ACC112 (cell line): ENCODE measurements around the gene PTCSC3.

Experiments
- H2AFZ ChIP-seq: fragments of 200-600 bp; sonication (generic); one replicate; pipeline ENCODE4 v1.6.0; 2017; ENCODE audit warnings: antibody characterized with exemption, low read length; ENCODE audit not compliant: unreplicated experiment
- H3K27ac ChIP-seq: fragments of 200-600 bp; sonication (generic); 2 replicates; pipeline ENCODE4 v1.5.1; 2014; ENCODE audit warnings: low read depth, mild to moderate bottlenecking, antibody characterized with exemption, low read length, moderate library complexity
- H3K27me3 ChIP-seq: fragments of 200-600 bp; sonication (generic); 2 replicates; pipeline ENCODE4 v1.6.1; 2014; ENCODE audit warnings: mild to moderate bottlenecking, antibody characterized with exemption, low read length, moderate library complexity, mixed read lengths; ENCODE audit not compliant: insufficient read depth
- H3K36me3 ChIP-seq: fragments of 200-600 bp; sonication (generic); 2 replicates; pipeline ENCODE4 v1.6.1; 2016; ENCODE audit warnings: mild to moderate bottlenecking, antibody characterized with exemption, low read length, moderate library complexity, mixed read lengths; ENCODE audit not compliant: insufficient read depth
- H3K4me1 ChIP-seq: fragments of 200-600 bp; sonication (generic); one replicate; pipeline ENCODE4 v1.6.1; 2016; ENCODE audit warnings: low read length, mixed read lengths; ENCODE audit not compliant: insufficient read depth, unreplicated experiment, control insufficient read depth
- H3K4me3 ChIP-seq: fragments of 200-600 bp; sonication (generic); 2 replicates; pipeline ENCODE4 v1.5.1; 2014; ENCODE audit warnings: mild to moderate bottlenecking, low read depth, low read length
- H3K79me2 ChIP-seq: fragments of 200-600 bp; sonication (generic); one replicate; pipeline ENCODE4 v1.6.0; 2016; ENCODE audit warnings: low read length; ENCODE audit not compliant: control insufficient read depth, unreplicated experiment, insufficient read depth

The PTCSC3 gene

DNA sequence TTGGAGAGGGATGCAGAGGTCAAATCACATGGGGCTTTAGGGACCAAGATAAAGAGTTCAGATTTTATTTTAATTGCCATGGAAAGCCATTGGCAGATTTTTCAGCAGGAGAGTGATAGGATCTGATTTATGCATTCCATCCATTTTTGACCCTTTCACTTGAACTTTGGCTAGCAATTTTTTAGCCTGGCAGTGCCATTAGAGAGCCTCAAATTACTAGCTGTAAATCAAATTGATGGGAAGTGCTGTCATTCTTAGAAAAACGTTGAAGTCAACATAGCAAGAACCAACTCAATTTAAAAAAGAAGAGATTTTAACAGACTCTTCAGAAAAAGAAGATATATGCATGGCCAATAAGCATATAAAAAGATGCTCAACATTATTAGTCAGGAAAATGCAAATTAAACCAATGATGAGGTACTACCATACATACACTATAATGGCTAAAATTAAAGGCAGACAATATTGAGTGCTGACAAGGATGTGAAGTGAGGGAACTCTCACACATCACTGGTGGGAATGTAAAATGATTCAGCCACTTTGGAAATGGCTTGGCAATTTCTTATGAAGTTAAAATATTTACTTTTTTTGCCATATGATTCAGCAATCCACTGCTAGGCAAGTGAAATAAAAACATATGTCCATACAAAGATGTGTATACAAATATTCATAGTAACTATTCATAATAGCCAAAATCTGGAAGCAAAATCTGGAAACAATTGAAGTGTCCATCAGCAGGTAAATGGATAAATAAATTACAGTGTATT, 89.7 kb downstream of the PTCSC3 start:
- no peaks in the 10 kb centered on the region for H3K36me3 ChIP-seq
- peaks cover 8% of the 10 kb centered on the region; the same call in 1 of the 2 replicates for H3K27me3 ChIP-seq
- H3K4me3 ChIP-seq, result no peak overlapping the region
- H2AFZ ChIP-seq, result no peak overlapping the region
- H3K79me2 ChIP-seq, result no peaks in the 10 kb centered on the region
- peaks cover 13% of the 10 kb centered on the region for H3K4me1 ChIP-seq
- H3K27ac ChIP-seq, result no peak overlapping the region

DNA sequence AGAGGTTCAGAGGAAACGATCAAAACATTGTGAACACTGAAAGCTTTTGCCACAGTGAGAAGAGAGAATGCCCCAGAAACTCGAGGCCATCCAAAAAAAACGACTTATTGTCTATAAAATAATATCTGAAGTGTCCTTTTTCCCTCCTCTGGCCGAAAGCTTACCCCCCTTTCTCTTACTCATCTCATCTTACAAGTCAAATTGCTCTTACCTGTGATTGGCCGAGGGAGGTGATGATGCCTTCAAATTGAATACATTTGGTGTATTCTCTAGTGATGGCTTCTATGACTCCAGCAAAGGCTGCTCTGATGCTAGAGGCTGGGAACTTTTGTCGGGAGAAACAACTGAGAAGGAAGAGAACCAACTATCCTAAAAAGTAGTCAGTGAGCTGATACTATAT, 90.7 kb downstream of the PTCSC3 start:
- no peaks in the 10 kb centered on the region for H3K79me2 ChIP-seq
- peak overlapping the region; percentile 41; the same call in 1 of the 2 replicates for H3K4me3 ChIP-seq
- peak overlapping the region; percentile 62 for H2AFZ ChIP-seq
- H3K27me3 ChIP-seq, result peaks cover 8% of the 10 kb centered on the region; the same call in 1 of the 2 replicates
- no peaks in the 10 kb centered on the region for H3K36me3 ChIP-seq
- no peak overlapping the region for H3K27ac ChIP-seq
- peaks cover 5% of the 10 kb centered on the region for H3K4me1 ChIP-seq
